ENCODE measurements around the gene FAM227A. TPM values are rescaled to one million over a fixed set of nuclear protein-coding genes. Genes with fewer than 3 reads are reported as not detected.
A peak's percentile ranks its signal among the peaks of the same experiment; 100 is the strongest.

FAM227A gene
- total RNA-seq = under 1 TPM; 0.35 to 0.36 TPM

GRCh38 chr22:38656256-38657044, at the start of gene FAM227A, which contains the start of gene CBY1:
Gene FAM227A (minus strand): TSS chr22:38656392. CDS start chr22:38650168, 6,224 bp downstream.
Gene CBY1 (plus strand): TSS chr22:38656638. CDS start chr22:38668055, 11,417 bp downstream.
- Mint-ChIP-seq H3K27me3 (ENCODE audit: low read depth) (no peaks in the 10 kb centered on the region), H3K4me3 (peak within 1 kb of the TSS; percentile 87), H3K36me3 (ENCODE audit: low read depth) (no peaks in the 10 kb centered on the region), H3K27ac (peak within 1 kb of the TSS; percentile 95), H3K4me1 (ENCODE audit: low read depth) (peaks cover 14% of the 10 kb centered on the region), H3K9me3 (no peaks in the 10 kb centered on the region)
- intact Hi-C loops (cut with micrococcal nuclease) = loop anchor here (1.0 to 2.0 kb wide), 4 partner anchors 25 to 258 kb away; partner anchors contain the start of genes DMC1, GTPBP1 and TOMM22
- DNase-seq = peak; percentile 86
- CTCF ChIA-PET = interaction anchor here (0.8 kb wide), 1 partner anchor 25 kb away, joined by 3 read pairs; the partner anchor contains the start of gene TOMM22

- Mint-ChIP-seq H3K9me3 (no peaks in the 10 kb centered on the region), H3K4me3 (peak within 1 kb of the TSS; percentile 86), H3K4me1 (ENCODE audit: low read depth) (peaks cover 47% of the 10 kb centered on the region), H3K27me3 (ENCODE audit: low read depth) (no peaks in the 10 kb centered on the region), H3K36me3 (ENCODE audit: low read depth) (peaks cover 19% of the 10 kb centered on the region), H3K27ac (peak within 1 kb of the TSS; percentile 92)
- CTCF ChIA-PET = interaction anchor here (0.9 to 1.0 kb wide), 2 partner anchors 23 to 270 kb away, joined by 3 to 4 read pairs; partner anchors contain the start of gene TOMM22
- peak; percentile 99 for DNase-seq
- intact Hi-C loops (cut with micrococcal nuclease) = loop anchor here (1.0 to 10.0 kb wide), 13 partner anchors 24 to 815 kb away; partner anchors contain the start of genes APOBEC3B, APOBEC3H, ATF4 and CBY1
Measured at GRCh38 chr22:38705235-38706100, 49.3 kb upstream of the FAM227A start, which contains the start of gene GTPBP1. Gene GTPBP1 (plus strand): TSS chr22:38705944. CDS start chr22:38705956, 12 bp downstream.

GRCh38 chr22:38704654-38705234, 48.6 kb upstream of the FAM227A start:
- H3K9me3 Mint-ChIP-seq = no peaks in the 10 kb centered on the region
- no peak for DNase-seq
- no peaks in the 10 kb centered on the region for H3K27me3 Mint-ChIP-seq (ENCODE audit: low read depth)
- H3K27ac Mint-ChIP-seq = peak overlapping the region; percentile 92
- intact Hi-C loops (cut with micrococcal nuclease) = loop anchor here (1.0 to 10.0 kb wide), 13 partner anchors 23 to 816 kb away; partner anchors contain the start of genes APOBEC3B, APOBEC3H, ATF4 and CBY1
- CTCF ChIA-PET = no interaction called here
- H3K4me3 Mint-ChIP-seq = peak overlapping the region; percentile 85
- H3K4me1 Mint-ChIP-seq (ENCODE audit: low read depth) = peaks cover 44% of the 10 kb centered on the region
- peaks cover 22% of the 10 kb centered on the region for H3K36me3 Mint-ChIP-seq (ENCODE audit: low read depth)

- Mint-ChIP-seq H3K4me1 (ENCODE audit: low read depth) (peaks cover 55% of the 10 kb centered on the region), H3K4me3 (peak within 1 kb of the TSS; percentile 91), H3K9me3 (no peaks in the 10 kb centered on the region), H3K27me3 (ENCODE audit: low read depth) (no peaks in the 10 kb centered on the region), H3K27ac (peak within 1 kb of the TSS; percentile 93), H3K36me3 (ENCODE audit: low read depth) (peaks cover 23% of the 10 kb centered on the region)
- intact Hi-C loops (cut with micrococcal nuclease) = loop anchor here (10.0 kb wide), 2 partner anchors 284 to 306 kb away; partner anchors contain the start of gene APOBEC3B
- peak; percentile 97 for DNase-seq
- CTCF ChIA-PET = no interaction called here
Measured at GRCh38 chr22:38700789-38701628, 44.8 kb upstream of the FAM227A start, which contains the start of gene JOSD1. Gene JOSD1 (minus strand): TSS chr22:38700943. CDS start chr22:38699987, 956 bp downstream.

GRCh38 chr22:38700270-38700788, 44.1 kb upstream of the FAM227A start:
- Mint-ChIP-seq H3K4me3 (peak overlapping the region; percentile 91), H3K27me3 (ENCODE audit: low read depth) (no peaks in the 10 kb centered on the region), H3K27ac (peak overlapping the region; percentile 93), H3K36me3 (ENCODE audit: low read depth) (peaks cover 23% of the 10 kb centered on the region), H3K9me3 (no peaks in the 10 kb centered on the region), H3K4me1 (ENCODE audit: low read depth) (peaks cover 59% of the 10 kb centered on the region)
- intact Hi-C loops (cut with micrococcal nuclease) = loop anchor here (10.0 kb wide), 2 partner anchors 284 to 306 kb away; partner anchors contain the start of gene APOBEC3B
- peak; percentile 37 for DNase-seq
- CTCF ChIA-PET = interaction anchor here (1.7 to 5.6 kb wide), 2 partner anchors 16 to 19 kb away, joined by 7 to 33 read pairs; partner anchors contain the start of gene TOMM22

GRCh38 chr22:38699784-38700183, 43.6 kb upstream of the FAM227A start:
- peaks cover 28% of the 10 kb centered on the region for H3K36me3 Mint-ChIP-seq (ENCODE audit: low read depth)
- H3K4me3 Mint-ChIP-seq = peak overlapping the region; percentile 91
- H3K9me3 Mint-ChIP-seq = no peaks in the 10 kb centered on the region
- H3K27ac Mint-ChIP-seq = peak overlapping the region; percentile 93
- CTCF ChIA-PET = interaction anchor here (0.7 to 5.6 kb wide), 5 partner anchors 16 to 644 kb away, joined by 3 to 33 read pairs (median 6); partner anchors contain the start of gene TOMM22
- DNase-seq = no peak
- H3K4me1 Mint-ChIP-seq (ENCODE audit: low read depth) = peaks cover 60% of the 10 kb centered on the region
- intact Hi-C loops (cut with micrococcal nuclease) = loop anchor here (10.0 kb wide), 3 partner anchors 285 to 805 kb away; partner anchors contain the start of genes APOBEC3B and MIEF1
- no peaks in the 10 kb centered on the region for H3K27me3 Mint-ChIP-seq (ENCODE audit: low read depth)

GRCh38 chr22:38699143-38699542, 43.0 kb upstream of the FAM227A start:
- Mint-ChIP-seq H3K9me3 (no peaks in the 10 kb centered on the region), H3K27me3 (ENCODE audit: low read depth) (no peaks in the 10 kb centered on the region), H3K4me1 (ENCODE audit: low read depth) (peaks cover 60% of the 10 kb centered on the region), H3K36me3 (ENCODE audit: low read depth) (peaks cover 31% of the 10 kb centered on the region), H3K27ac (peak overlapping the region; percentile 93), H3K4me3 (peak overlapping the region; percentile 91)
- no peak for DNase-seq
- intact Hi-C loops (cut with micrococcal nuclease) = loop anchor here (10.0 kb wide), 1 partner anchor 806 kb away; the partner anchor contains the start of gene MIEF1
- CTCF ChIA-PET = interaction anchor here (1.0 to 5.6 kb wide), 4 partner anchors 15 to 26 kb away, joined by 3 to 33 read pairs (median 6); partner anchors contain the start of gene TOMM22

GRCh38 chr22:38698407-38699094, 42.4 kb upstream of the FAM227A start:
- peak overlapping the region; percentile 93 for H3K27ac Mint-ChIP-seq
- peaks cover 60% of the 10 kb centered on the region for H3K4me1 Mint-ChIP-seq (ENCODE audit: low read depth)
- H3K4me3 Mint-ChIP-seq = peak overlapping the region; percentile 91
- CTCF ChIA-PET = interaction anchor here (0.6 to 5.6 kb wide), 5 partner anchors 15 to 616 kb away, joined by 3 to 33 read pairs (median 6); partner anchors contain the start of gene TOMM22
- H3K9me3 Mint-ChIP-seq = no peaks in the 10 kb centered on the region
- H3K36me3 Mint-ChIP-seq (ENCODE audit: low read depth) = peaks cover 32% of the 10 kb centered on the region
- intact Hi-C loops (cut with micrococcal nuclease) = loop anchor here (10.0 kb wide), 1 partner anchor 806 kb away; the partner anchor contains the start of gene MIEF1
- H3K27me3 Mint-ChIP-seq (ENCODE audit: low read depth) = no peaks in the 10 kb centered on the region
- DNase-seq = no peak

GRCh38 chr22:38697425-38698089, 41.4 kb upstream of the FAM227A start:
- Mint-ChIP-seq H3K27ac (peak overlapping the region; percentile 93), H3K36me3 (ENCODE audit: low read depth) (peaks cover 32% of the 10 kb centered on the region), H3K4me1 (ENCODE audit: low read depth) (peaks cover 63% of the 10 kb centered on the region), H3K9me3 (no peaks in the 10 kb centered on the region), H3K4me3 (peak overlapping the region; percentile 42), H3K27me3 (ENCODE audit: low read depth) (no peaks in the 10 kb centered on the region)
- intact Hi-C loops (cut with micrococcal nuclease) = loop anchor here (10.0 kb wide), 1 partner anchor 807 kb away; the partner anchor contains the start of gene MIEF1
- no peak for DNase-seq
- CTCF ChIA-PET = interaction anchor here (0.7 to 5.6 kb wide), 3 partner anchors 16 to 37 kb away, joined by 3 to 33 read pairs (median 3); partner anchors contain the start of gene TOMM22
